Measurements from ENCODE around the gene TLCD1. TPM values are rescaled to one million over a fixed set of nuclear protein-coding genes. Genes with fewer than 3 reads are reported as not detected.

The TLCD1 gene
- total and polyA plus RNA-seq, 9 donors: 0.75 to 7.0 (median 1.6) TPM; not detected in 1

- peak in 1 of 5 donors; percentile 64 for DNase-seq
- 22 to 31% (median 22%) methylated on average over 18 of the region's 18 CpGs for WGBS, 3 donors
Observed at GRCh38 chr17:28719021-28719433, 7.0 kb downstream of the TLCD1 start.

GRCh38 chr17:28718333-28719020 is 7.6 kb downstream of the TLCD1 start:
- no peaks in the 10 kb centered on the region for H3K27me3 ChIP-seq
- no peak for TF ChIP-seq EP300 (IDR thresholded peaks at IDR 0.05)
- no peak for TF ChIP-seq CTCF (IDR thresholded peaks at IDR 0.05)
- TF ChIP-seq POLR2A (IDR thresholded peaks at IDR 0.05): no peak
- H3K4me1 ChIP-seq (ENCODE audit: insufficient read depth): peaks cover 15% of the 10 kb centered on the region
- no peaks in the 10 kb centered on the region for H3K9me3 ChIP-seq
- 15 to 21% (median 17%) methylated on average over 18 of the region's 18 CpGs for WGBS, 3 donors
- intact Hi-C loops (cut with DNase I): loop anchor here in 1 of 4 donors (5.0 kb wide), 1 partner anchor 56 kb away; the partner anchor contains the start of genes SDF2 and SUPT6H
- H3K36me3 ChIP-seq: no peaks in the 10 kb centered on the region
- H3K4me3 ChIP-seq: peak overlapping the region; percentile 72
- H3K27ac ChIP-seq: peak overlapping the region; percentile 91 to 97
- no peak for DNase-seq

More at GRCh38 chr17:28719021-28719433, 7.0 kb downstream of the TLCD1 start:
- Histone ChIP-seq H3K27ac (peak overlapping the region; percentile 68 to 97), H3K27me3 (no peaks in the 10 kb centered on the region), H3K4me3 (peak overlapping the region; percentile 71), H3K4me1 (ENCODE audit: insufficient read depth) (peaks cover 15% of the 10 kb centered on the region), H3K9me3 (no peaks in the 10 kb centered on the region), H3K36me3 (no peaks in the 10 kb centered on the region)
- intact Hi-C loops (cut with DNase I): loop anchor here in 1 of 4 donors (5.0 kb wide), 1 partner anchor 57 kb away; the partner anchor contains the start of genes SDF2 and SUPT6H
- TF ChIP-seq POLR2A (IDR thresholded peaks at IDR 0.05) (no peak), EP300 (IDR thresholded peaks at IDR 0.05) (no peak), CTCF (IDR thresholded peaks at IDR 0.05) (no peak)

GRCh38 chr17:28717578-28718332 is 8.3 kb downstream of the TLCD1 start, which contains the start of gene RAB34:
TSS of gene RAB34 (minus strand) at chr17:28717868. CDS start at chr17:28717266, 602 bp downstream.
- WGBS, 3 donors: 0 to 5% (median 0%) methylated on average over 18 to 60 of the region's 60 CpGs
- H3K4me3 ChIP-seq: peak within 1 kb of the TSS; percentile 72
- H3K9me3 ChIP-seq: no peaks in the 10 kb centered on the region
- no peaks in the 10 kb centered on the region for H3K36me3 ChIP-seq
- peak within 1 kb of the TSS; percentile 91 to 97 for H3K27ac ChIP-seq
- H3K4me1 ChIP-seq (ENCODE audit: insufficient read depth): peaks cover 15% of the 10 kb centered on the region
- peak; percentile 86 to 92 (median 90) for DNase-seq
- H3K27me3 ChIP-seq: no peaks in the 10 kb centered on the region
- TF ChIP-seq POLR2A (IDR thresholded peaks at IDR 0.05) (peak; percentile 85), CTCF (IDR thresholded peaks at IDR 0.05) (peak in 1 of 3 donors; percentile 15), EP300 (IDR thresholded peaks at IDR 0.05) (no peak)
- intact Hi-C loops (cut with DNase I): loop anchor here in 1 of 4 donors (5.0 kb wide), 1 partner anchor 55 kb away; the partner anchor contains the start of genes SDF2 and SUPT6H
